K562 (cell line): ENCODE measurements around the gene SLC6A9. TPM values are rescaled to one million over a fixed set of nuclear protein-coding genes. Genes with fewer than 3 reads are reported as not detected.

Experiments used
- EP300 ChIP-seq: IDR thresholded peaks from 2 replicates; pipeline ENCODE4 v1.6.1; 2012; ENCODE audit warnings: low read length, improper control_type of control experiment
- FOSL1 ChIP-seq: fragments of 200-800 bp; sonication (Bioruptor generic); conservative IDR thresholded peaks from 2 replicates; pipeline ENCODE4 v1.6.1; 2016; ENCODE audit warnings: missing genetic modification characterization, missing compliant biosample characterization
- FOXK1 ChIP-seq: sonication (generic); formaldehyde crosslinking; IDR thresholded peaks from 2 replicates; pipeline ENCODE4 v1.8.0; 2022; ENCODE audit warnings: missing genetic modification reagents, mild to moderate bottlenecking, borderline replicate concordance
- HCFC1 ChIP-seq: IDR thresholded peaks from 2 replicates; pipeline ENCODE4 v1.6.1; 2012; ENCODE audit warnings: low read depth, low read length, improper control_type of control experiment
- JUN ChIP-seq, 2 experiments: sonication (generic) in 1 of 2; formaldehyde crosslinking in 1 of 2; IDR thresholded peaks; 2 replicates each; pipeline versions ENCODE4 v1.6.1 to v1.8.0; 2012 to 2022; ENCODE audit warnings: borderline replicate concordance in 2 of 2, mild to moderate bottlenecking in 2 of 2, improper control_type of control experiment in 1 of 2, low read depth in 1 of 2, low read length in 1 of 2, missing genetic modification reagents in 1 of 2
- MAFG ChIP-seq: fragments of 450-650 bp; conservative IDR thresholded peaks from 2 replicates; pipeline ENCODE4 v1.6.1; 2016; ENCODE audit warnings: missing genetic modification characterization, missing compliant biosample characterization
- MCM2 ChIP-seq: fragments of 450-650 bp; IDR thresholded peaks from 2 replicates; pipeline ENCODE4 v1.6.1; 2017; ENCODE audit warnings: low read depth, mild to moderate bottlenecking
- SMARCE1 ChIP-seq: fragments of 450-650 bp; IDR thresholded peaks from 2 replicates; pipeline ENCODE4 v1.7.1; 2016; ENCODE audit warnings: mild to moderate bottlenecking
- SRF ChIP-seq, 2 experiments: fragments of 250-450, 450-650 bp in 1 of 2; sonication (Bioruptor Pico) in 1 of 2; sonication (generic) in 1 of 2; formaldehyde crosslinking; IDR thresholded peaks; 2 replicates each; pipeline versions ENCODE4 v1.5.0 to v1.5.1; 2020 to 2022; ENCODE audit warnings: mild to moderate bottlenecking in 1 of 2, missing genetic modification reagents in 1 of 2
- STAG1 ChIP-seq: sonication (generic); formaldehyde crosslinking; IDR thresholded peaks from 2 replicates; pipeline ENCODE4 v1.5.0; 2020; ENCODE audit warnings: missing genetic modification reagents, borderline replicate concordance
- TBL1XR1 ChIP-seq, 2 experiments: IDR thresholded peaks; 2 replicates each; pipeline ENCODE4 v1.6.1; 2012; ENCODE audit warnings: improper control_type of control experiment in 2 of 2, low read length in 2 of 2, mild to moderate bottlenecking in 1 of 2
- TRIM28 ChIP-seq: fragments of 450-650 bp; IDR thresholded peaks from 2 replicates; pipeline ENCODE4 v1.6.1; 2017
- ZKSCAN8 ChIP-seq: fragments of 200-800 bp; sonication (Bioruptor generic); IDR thresholded peaks from 2 replicates; pipeline ENCODE4 v1.6.1; 2016; ENCODE audit warnings: missing genetic modification characterization, missing compliant biosample characterization
- ZNF316 ChIP-seq: fragments of 450-650 bp; IDR thresholded peaks from 2 replicates; pipeline ENCODE4 v1.6.1; 2016
- ZNF785 ChIP-seq: fragments of 250-450 bp; sonication (Bioruptor Pico); IDR thresholded peaks from 2 replicates; pipeline ENCODE4 v1.4.0; 2020; ENCODE audit warnings: mild to moderate bottlenecking
- polyA plus RNA-seq, 8 experiments: library from polyadenylated mRNA; depleted of rRNA in 4 of 8; stranded (reverse) in 5 of 8; unstranded in 3 of 8; fragments of >200 nt; fragmentation: Nextera tagmentation in 2 of 8; fragmentation: Illumina TruSeq in 1 of 8; extraction: Ambion mirVana in 2 of 8; extraction: Trizol in 1 of 8; gene quantifications; 2 replicates each; pipeline versions ENCODE4 v1.2.1 to v1.2.3, GENCODE V29; 2011 to 2014; ENCODE audit warnings: inconsistent platforms in 1 of 8, missing spikeins in 1 of 8
- total RNA-seq, 7 experiments: library from RNA; depleted of rRNA in 6 of 7; stranded (reverse); fragments of >200 nt in 6 of 7; fragmentation: Illumina TruSeq in 2 of 7; extraction: Trizol in 2 of 7; gene quantifications; 2 replicates each; pipeline versions ENCODE4 v1.2.1 to v1.2.3, GENCODE V29; 2011 to 2021; ENCODE audit warnings: low replicate concordance in 1 of 7
- TF ChIP-seq, protein P1 (sequence below): fragments of 250-450 bp; sonication (Bioruptor Pico); IDR thresholded peaks from 2 replicates; pipeline ENCODE4 v1.9.0; 2021; ENCODE audit warnings: mild to moderate bottlenecking
- TF ChIP-seq, protein P2 (sequence below): fragments of 450-650 bp; IDR thresholded peaks from 2 replicates; pipeline ENCODE4 v1.7.1; 2018; ENCODE audit warnings: mild to moderate bottlenecking, low read depth; ENCODE audit not compliant: partially characterized antibody
- TF ChIP-seq, protein P3 (sequence below): fragments of 250-450 bp; sonication (Bioruptor Pico); IDR thresholded peaks from 2 replicates; pipeline ENCODE4 v1.4.0; 2020
- TF ChIP-seq, protein P4 (sequence below): sonication (generic); formaldehyde crosslinking; IDR thresholded peaks from 2 replicates; pipeline ENCODE4 v1.8.0; 2022; ENCODE audit warnings: mild to moderate bottlenecking, missing genetic modification reagents

Gene SLC6A9
- total and polyA plus RNA-seq, 9 of the 15 experiments (the other 6 are each of a cell fraction or from before 2014, with no cell fraction given) = 0.17 to 18.7 (median 2.9) TPM

DNA sequence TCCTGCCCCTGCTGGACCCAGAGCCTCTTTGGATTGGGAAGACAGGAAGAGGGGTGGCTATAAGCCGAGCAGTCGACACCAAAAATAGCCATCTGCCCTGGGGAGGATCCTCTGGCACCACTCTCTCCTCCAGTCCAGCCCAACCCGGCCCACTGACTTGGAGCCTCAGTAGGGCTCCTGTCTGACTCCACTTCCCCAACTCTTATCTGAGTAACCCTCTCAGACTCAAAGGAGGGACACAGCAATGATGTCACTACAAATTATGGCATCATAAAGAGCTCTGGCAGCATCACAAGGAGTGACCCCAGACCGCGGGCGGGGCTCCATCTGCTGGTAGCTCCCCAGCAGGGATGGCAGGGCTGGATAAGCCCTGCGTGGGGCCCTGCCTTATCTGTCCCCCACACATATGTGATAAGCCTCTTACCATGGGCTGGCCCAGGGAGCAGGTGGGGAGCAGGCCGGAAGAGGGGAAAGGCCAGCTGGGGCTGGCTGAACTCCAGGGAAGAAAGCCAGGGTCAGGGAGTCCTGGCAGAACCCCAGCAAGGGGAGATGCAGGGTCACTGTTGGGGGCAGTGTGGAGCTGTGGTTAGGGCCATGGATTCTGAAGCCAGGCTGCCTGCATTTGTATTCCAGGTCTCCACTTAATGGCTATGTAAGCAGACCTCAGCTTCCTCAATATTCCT is 4.6 kb upstream of the SLC6A9 start (continued):
- TF ChIP-seq, protein P1, sequence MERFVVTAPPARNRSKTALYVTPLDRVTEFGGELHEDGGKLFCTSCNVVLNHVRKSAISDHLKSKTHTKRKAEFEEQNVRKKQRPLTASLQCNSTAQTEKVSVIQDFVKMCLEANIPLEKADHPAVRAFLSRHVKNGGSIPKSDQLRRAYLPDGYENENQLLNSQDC (CRISPR knock-in tag) = no peak
- peak; percentile 69; the same call in 1 of the 2 replicates for TF ChIP-seq ZNF785 (CRISPR knock-in tag)
- TF ChIP-seq, protein P2, sequence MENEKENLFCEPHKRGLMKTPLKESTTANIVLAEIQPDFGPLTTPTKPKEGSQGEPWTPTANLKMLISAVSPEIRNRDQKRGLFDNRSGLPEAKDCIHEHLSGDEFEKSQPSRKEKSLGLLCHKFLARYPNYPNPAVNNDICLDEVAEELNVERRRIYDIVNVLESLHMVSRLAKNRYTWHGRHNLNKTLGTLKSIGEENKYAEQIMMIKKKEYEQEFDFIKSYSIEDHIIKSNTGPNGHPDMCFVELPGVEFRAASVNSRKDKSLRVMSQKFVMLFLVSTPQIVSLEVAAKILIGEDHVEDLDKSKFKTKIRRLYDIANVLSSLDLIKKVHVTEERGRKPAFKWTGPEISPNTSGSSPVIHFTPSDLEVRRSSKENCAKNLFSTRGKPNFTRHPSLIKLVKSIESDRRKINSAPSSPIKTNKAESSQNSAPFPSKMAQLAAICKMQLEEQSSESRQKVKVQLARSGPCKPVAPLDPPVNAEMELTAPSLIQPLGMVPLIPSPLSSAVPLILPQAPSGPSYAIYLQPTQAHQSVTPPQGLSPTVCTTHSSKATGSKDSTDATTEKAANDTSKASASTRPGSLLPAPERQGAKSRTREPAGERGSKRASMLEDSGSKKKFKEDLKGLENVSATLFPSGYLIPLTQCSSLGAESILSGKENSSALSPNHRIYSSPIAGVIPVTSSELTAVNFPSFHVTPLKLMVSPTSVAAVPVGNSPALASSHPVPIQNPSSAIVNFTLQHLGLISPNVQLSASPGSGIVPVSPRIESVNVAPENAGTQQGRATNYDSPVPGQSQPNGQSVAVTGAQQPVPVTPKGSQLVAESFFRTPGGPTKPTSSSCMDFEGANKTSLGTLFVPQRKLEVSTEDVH = peak; percentile 84
- no peak for TF ChIP-seq ZNF316
- TF ChIP-seq HCFC1 = peak; percentile 60
- TF ChIP-seq, protein P3, sequence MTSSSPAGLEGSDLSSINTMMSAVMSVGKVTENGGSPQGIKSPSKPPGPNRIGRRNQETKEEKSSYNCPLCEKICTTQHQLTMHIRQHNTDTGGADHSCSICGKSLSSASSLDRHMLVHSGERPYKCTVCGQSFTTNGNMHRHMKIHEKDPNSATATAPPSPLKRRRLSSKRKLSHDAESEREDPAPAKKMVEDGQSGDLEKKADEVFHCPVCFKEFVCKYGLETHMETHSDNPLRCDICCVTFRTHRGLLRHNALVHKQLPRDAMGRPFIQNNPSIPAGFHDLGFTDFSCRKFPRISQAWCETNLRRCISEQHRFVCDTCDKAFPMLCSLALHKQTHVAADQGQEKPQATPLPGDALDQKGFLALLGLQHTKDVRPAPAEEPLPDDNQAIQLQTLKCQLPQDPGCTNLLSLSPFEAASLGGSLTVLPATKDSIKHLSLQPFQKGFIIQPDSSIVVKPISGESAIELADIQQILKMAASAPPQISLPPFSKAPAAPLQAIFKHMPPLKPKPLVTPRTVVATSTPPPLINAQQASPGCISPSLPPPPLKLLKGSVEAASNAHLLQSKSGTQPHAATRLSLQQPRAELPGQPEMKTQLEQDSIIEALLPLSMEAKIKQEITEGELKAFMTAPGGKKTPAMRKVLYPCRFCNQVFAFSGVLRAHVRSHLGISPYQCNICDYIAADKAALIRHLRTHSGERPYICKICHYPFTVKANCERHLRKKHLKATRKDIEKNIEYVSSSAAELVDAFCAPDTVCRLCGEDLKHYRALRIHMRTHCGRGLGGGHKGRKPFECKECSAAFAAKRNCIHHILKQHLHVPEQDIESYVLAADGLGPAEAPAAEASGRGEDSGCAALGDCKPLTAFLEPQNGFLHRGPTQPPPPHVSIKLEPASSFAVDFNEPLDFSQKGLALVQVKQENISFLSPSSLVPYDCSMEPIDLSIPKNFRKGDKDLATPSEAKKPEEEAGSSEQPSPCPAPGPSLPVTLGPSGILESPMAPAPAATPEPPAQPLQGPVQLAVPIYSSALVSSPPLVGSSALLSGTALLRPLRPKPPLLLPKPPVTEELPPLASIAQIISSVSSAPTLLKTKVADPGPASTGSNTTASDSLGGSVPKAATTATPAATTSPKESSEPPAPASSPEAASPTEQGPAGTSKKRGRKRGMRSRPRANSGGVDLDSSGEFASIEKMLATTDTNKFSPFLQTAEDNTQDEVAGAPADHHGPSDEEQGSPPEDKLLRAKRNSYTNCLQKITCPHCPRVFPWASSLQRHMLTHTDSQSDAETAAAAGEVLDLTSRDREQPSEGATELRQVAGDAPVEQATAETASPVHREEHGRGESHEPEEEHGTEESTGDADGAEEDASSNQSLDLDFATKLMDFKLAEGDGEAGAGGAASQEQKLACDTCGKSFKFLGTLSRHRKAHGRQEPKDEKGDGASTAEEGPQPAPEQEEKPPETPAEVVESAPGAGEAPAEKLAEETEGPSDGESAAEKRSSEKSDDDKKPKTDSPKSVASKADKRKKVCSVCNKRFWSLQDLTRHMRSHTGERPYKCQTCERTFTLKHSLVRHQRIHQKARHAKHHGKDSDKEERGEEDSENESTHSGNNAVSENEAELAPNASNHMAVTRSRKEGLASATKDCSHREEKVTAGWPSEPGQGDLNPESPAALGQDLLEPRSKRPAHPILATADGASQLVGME (CRISPR knock-in tag) = peak; percentile 98
- peak; percentile 99 for TF ChIP-seq EP300
- TF ChIP-seq TBL1XR1 (IDR thresholded peaks at IDR 0.05; ENCODE audit: low read length in 2 of 2) = peak; percentile 100
- peak; percentile 91 for TF ChIP-seq FOSL1
- TF ChIP-seq ZKSCAN8 (CRISPR knock-in tag) = peak; percentile 97
- TF ChIP-seq, protein P4, sequence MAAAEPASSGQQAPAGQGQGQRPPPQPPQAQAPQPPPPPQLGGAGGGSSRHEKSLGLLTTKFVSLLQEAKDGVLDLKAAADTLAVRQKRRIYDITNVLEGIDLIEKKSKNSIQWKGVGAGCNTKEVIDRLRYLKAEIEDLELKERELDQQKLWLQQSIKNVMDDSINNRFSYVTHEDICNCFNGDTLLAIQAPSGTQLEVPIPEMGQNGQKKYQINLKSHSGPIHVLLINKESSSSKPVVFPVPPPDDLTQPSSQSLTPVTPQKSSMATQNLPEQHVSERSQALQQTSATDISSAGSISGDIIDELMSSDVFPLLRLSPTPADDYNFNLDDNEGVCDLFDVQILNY (CRISPR knock-in tag) = no peak; the same call in 1 of the 2 replicates
- no peak for TF ChIP-seq MCM2
- TF ChIP-seq MAFG = no peak
- TF ChIP-seq STAG1 (CRISPR knock-in tag) = no peak
- no peak for TF ChIP-seq FOXK1
- TF ChIP-seq SMARCE1 = peak; percentile 99
- TF ChIP-seq SRF (CRISPR knock-in tag; IDR thresholded peaks at IDR 0.05) = peak; percentile 48 to 52; a peak in 2 of 4 replicates
- TF ChIP-seq JUN (IDR thresholded peaks at IDR 0.05; ENCODE audit: borderline replicate concordance, low read depth, low read length) = peak; percentile 88
- no peak for TF ChIP-seq JUN (CRISPR knock-in tag; IDR thresholded peaks at IDR 0.05; ENCODE audit: borderline replicate concordance)
- peak; percentile 89 for TF ChIP-seq TRIM28
